Measurements from ENCODE around the gene SNX32.

GRCh38 chr11:65849366-65849765 lies 15.6 kb downstream of the SNX32 start:
- TF ChIP-seq CTCF (IDR thresholded peaks at IDR 0.05; ENCODE audit: extremely low read depth in 1 of 2, insufficient read depth in 1 of 2, low read depth in 1 of 2, low read length in 2 of 2) (no peak), POLR2A (IDR thresholded peaks at IDR 0.05; ENCODE audit: low read depth, low read length) (no peak), MAX (IDR thresholded peaks at IDR 0.05; ENCODE audit: insufficient read depth, insufficient read length) (no peak), POLR2AphosphoS5 (IDR thresholded peaks at IDR 0.05; ENCODE audit: insufficient read depth, low read depth, low read length) (no peak), GATA2 (IDR thresholded peaks at IDR 0.05; ENCODE audit: insufficient read depth, insufficient read length, low read depth, low read length) (no peak), JUN (IDR thresholded peaks at IDR 0.05; ENCODE audit: borderline replicate concordance, insufficient read depth, insufficient read length, low read depth) (no peak)

Measured in endothelial cell of umbilical vein (primary cell).